Esophagus muscularis mucosa (tissue), 3 donors: ENCODE measurements around the gene PKD2L1.

Experiments
- CTCF ChIP-seq, 3 experiments: fragments of 200-600 bp in 2 of 3; fragments of 450-650 bp in 1 of 3; sonication (generic) in 2 of 3; IDR thresholded peaks; one replicate each; pipeline ENCODE4 v1.5.1; 2017 to 2019; ENCODE audit warnings: antibody characterized with exemption in 3 of 3, mild to moderate bottlenecking in 2 of 3, moderate library complexity in 1 of 3
- POLR2A ChIP-seq: fragments of 450-650 bp; IDR thresholded peaks from one replicate; pipeline ENCODE4 v1.6.1; 2017; ENCODE audit warnings: antibody characterized with exemption, moderate library complexity, mild to moderate bottlenecking, low read depth

GRCh38 chr10:100330079-100330478 lies at the start of gene PKD2L1:
- TF ChIP-seq POLR2A, result no peak
- TF ChIP-seq CTCF (IDR thresholded peaks at IDR 0.05), result no peak
